IPS-NIHi7 (cell line): ENCODE measurements around the gene ITM2B.
A peak's percentile ranks its signal among the peaks of the same experiment; 100 is the strongest.

Source experiments
- DNase-seq: peaks from one replicate; pipeline ENCODE4 v3.0.0; 2012; ENCODE audit warnings: mixed read lengths; ENCODE audit errors: extremely low spot score

Gene ITM2B

DNA sequence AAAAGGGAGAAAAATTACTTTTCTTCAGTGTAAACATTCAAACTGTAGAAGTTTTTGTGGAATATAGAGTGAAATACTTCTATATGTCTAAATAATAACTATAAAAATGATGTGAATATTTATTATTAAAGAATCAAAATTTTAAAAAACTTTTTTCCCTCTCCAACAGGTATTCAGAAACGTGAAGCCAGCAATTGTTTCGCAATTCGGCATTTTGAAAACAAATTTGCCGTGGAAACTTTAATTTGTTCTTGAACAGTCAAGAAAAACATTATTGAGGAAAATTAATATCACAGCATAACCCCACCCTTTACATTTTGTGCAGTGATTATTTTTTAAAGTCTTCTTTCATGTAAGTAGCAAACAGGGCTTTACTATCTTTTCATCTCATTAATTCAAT lies 28.0 kb downstream of the ITM2B start:
- DNase-seq: no peak

GRCh38 chr13:48263196-48263595 lies 30.2 kb downstream of the ITM2B start:
- DNase-seq: no peak

DNA sequence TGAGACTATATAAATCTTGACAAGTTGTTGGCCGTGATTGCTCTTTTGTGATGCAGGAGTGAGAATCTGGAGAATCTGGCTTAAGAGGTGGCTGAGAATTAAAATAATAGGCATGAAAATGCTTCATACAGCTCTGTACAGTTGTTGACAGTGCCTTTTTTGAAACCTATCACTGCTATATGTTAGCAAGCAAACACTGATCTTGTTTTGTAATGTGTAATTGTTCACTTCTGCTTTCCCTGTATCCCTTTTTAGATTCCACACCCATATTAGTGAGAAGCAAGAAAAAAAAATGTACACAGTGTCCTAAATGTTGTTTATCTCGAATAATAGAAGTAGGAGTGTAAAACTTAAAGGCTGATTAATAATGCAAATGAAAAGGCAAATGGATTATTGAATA lies 31.1 kb downstream of the ITM2B start:
- DNase-seq: no peak

DNA sequence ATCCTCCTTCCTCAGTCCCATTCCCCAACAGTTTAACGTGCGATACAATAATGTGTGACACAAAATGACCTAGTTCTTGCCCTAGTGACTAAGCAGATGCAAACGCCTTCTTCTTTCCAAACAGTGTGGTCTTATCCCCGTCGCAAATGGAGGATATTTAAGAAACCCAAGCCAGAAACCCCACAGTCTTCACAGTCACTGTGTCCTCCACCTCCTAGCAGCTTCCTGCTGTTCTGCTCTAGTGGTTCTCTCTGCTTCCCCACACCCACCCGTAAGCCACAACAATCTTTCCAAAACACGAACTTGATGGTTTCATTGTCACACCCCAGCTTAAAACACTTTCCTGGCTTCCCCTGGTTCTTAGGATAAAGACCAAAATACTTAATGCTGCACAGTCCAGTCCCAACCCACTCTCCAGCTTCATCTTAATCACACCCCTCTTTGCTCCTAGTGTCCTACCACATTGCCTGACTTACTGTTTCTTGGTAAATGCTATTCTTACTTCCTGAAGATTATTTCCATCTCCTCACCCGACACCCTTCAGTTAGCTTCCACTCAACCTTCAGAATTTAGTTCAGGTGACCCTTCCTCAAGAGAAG lies 32.3 kb downstream of the ITM2B start:
- DNase-seq: no peak

DNA sequence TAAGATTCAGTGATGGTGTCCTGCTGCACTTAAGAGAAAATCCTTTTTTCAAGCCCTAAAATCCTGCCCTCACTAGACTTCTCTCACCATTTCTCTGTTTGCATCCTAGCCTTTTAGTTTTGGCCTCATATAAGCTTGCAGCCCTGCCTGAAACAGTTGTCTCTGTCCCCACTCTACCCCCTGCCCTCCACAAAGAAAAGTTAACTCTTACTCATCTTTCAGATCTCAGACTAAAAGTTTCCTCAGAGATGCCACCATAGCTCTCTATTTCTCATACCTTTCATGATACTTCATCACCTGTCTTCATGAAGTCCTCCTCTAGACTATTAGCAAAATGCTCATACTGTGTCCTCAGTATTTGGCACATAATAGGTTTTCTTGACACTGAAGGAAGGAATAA lies 33.1 kb downstream of the ITM2B start:
- no peak for DNase-seq

GRCh38 chr13:48266701-48267639 lies 34.0 kb downstream of the ITM2B start:
- DNase-seq: no peak

GRCh38 chr13:48268019-48268418 lies 35.0 kb downstream of the ITM2B start:
- no peak for DNase-seq

DNA sequence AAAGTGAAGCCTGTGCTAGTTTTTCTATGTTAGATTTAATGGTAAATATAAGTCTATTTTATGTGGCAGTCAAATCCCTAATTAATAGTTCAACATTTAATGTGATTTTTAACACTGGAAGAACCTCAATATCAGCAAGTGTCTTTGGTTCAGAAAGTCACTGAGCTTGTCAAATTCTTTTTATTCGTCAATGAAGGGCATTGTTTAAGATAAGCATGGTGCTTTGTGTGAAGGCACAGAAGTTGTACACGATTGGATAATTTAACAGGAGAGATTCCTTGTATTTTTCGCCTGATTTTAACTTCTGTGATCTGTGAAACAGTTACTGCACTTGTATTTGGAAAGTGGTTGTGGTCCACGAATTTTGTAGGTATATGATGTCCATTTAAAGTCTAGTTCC lies 40.3 kb downstream of the ITM2B start:
- no peak for DNase-seq

GRCh38 chr13:48275507-48275906 lies 42.5 kb downstream of the ITM2B start:
- no peak for DNase-seq

DNA sequence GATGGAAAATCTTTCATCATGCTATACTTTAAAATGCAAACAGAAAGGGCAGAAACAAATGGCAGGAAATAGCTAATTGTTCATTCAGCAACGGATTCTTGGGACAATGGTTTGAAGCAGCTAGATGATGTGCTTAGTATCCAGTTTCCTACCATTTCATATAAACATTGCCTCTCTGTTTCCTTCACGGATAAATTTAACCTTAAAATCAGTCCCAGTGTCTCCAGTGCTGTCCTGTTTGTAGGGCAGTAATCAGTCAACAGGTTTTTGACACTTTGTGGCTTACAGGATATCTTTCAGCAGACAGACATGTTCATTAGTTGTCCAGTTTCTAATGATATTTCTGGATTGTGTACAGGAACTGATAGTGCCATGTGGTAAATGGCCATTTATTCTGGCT lies 45.8 kb downstream of the ITM2B start:
- DNase-seq: no peak

- DNase-seq: no peak
Measured at GRCh38 chr13:48281556-48281955, 48.5 kb downstream of the ITM2B start.

GRCh38 chr13:48291730-48292129 lies 58.7 kb downstream of the ITM2B start:
- DNase-seq: no peak

DNA sequence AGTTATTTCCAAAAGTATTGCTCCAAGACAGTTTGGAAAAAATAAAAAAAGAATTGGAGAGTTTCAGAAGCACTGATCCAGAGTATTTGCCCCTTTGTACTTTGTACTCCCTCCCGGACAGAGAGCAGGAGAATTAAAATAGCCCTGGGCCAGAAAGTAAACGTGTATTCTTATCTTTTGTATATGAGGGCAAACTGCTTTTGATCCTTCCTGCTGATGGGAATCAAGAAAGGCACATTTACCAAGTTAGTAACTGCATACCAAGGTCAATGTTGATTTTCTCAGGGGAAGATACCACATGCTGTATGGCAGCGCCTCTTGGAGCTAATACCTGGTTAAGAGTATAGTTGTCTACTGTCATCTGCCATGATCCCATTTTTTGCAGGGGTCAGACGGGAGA lies 59.6 kb downstream of the ITM2B start:
- no peak for DNase-seq

DNA sequence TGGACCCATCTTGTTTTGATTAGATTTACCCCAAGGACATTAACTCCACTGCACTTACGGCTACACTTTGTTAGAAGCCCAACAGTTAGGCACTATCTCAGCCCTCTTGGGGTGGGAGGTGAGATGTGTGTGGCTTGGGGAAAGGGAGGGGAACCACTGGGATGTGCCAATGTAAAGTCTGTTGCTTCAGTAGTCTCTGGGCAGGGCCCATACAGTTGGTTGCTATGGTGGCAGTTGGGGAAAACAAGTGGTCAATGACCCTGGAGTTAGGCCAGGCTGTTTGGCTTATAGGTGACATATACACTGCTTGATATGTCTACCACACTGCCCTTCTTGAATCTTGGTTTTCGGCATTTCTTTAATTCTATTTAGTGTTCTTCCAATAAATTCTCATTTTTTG lies 61.6 kb downstream of the ITM2B start:
- no peak for DNase-seq

- no peak for DNase-seq
Measured at GRCh38 chr13:48295271-48295670, 62.3 kb downstream of the ITM2B start.

DNA sequence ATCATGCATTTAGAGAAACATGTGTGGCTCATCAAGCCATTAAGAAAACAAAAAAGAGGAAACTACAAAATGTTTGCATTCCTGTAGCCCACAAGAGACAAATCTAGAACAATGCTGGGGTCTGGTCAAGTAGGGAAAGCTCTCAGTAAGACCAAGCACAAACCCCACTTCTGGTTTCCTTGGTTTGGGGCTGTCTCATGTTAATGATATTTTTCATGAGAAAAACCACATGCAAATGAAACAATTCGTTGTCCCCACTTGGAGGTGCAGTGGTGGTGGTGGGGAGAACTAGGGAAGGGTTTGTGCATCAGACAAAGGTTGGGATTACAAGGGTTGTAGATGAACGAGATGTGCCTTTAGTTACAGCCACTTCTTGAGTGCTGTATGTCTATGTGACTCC lies 63.5 kb downstream of the ITM2B start:
- no peak for DNase-seq

GRCh38 chr13:48297131-48297786 lies 64.3 kb downstream of the ITM2B start:
- DNase-seq: no peak

DNA sequence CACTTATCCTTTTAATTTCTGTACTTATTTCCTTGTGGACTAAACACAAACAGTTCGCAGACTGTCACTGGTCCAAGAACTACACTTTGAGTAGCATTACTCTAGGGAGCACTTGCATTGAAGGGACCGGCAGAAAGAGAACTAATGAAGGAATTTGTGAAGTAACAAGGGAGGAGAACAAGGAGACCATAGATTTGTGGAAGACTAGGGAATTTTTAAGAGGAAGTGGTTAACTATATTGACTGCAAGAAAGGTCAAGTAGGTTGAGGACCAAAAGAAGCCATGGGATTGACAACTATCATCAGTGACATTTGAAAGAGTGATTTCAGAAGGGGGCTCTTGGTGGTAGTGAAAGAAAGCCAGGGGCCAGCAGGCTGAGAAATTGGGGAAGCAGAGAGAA lies 66.6 kb downstream of the ITM2B start:
- no peak for DNase-seq

DNA sequence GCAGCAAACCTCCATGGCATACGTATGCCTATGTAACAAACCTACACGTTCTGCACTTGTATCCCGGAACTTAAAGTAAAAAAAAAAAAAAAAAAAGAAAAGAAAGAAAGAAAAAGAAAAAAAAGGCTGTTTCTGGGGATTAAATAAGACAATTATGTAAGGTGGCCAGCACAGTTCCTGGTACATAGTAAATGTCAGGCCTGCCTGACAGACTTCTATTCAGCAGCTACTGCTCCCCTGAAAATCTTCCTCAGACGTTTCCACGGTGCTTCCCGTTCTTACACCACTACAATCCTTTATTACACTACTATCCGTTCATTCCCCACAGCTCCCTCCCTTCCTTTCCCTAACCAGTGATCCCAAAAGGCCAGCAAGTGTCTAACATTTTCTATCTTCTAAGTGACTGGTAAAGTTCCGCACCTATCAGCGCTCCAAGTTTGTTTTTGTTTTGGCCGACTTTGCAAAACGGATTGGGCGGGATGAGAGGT lies 69.9 kb downstream of the ITM2B start:
- DNase-seq: no peak

DNA sequence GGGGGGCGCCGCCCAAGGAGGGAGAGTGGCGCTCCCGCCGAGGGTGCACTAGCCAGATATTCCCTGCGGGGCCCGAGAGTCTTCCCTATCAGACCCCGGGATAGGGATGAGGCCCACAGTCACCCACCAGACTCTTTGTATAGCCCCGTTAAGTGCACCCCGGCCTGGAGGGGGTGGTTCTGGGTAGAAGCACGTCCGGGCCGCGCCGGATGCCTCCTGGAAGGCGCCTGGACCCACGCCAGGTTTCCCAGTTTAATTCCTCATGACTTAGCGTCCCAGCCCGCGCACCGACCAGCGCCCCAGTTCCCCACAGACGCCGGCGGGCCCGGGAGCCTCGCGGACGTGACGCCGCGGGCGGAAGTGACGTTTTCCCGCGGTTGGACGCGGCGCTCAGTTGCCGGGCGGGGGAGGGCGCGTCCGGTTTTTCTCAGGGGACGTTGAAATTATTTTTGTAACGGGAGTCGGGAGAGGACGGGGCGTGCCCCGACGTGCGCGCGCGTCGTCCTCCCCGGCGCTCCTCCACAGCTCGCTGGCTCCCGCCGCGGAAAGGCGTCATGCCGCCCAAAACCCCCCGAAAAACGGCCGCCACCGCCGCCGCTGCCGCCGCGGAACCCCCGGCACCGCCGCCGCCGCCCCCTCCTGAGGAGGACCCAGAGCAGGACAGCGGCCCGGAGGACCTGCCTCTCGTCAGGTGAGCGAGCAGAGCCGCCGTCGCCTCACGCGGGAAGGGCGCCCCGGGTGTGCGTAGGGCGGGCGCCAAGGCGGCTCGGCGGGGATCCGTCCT lies 70.5 kb downstream of the ITM2B start, which contains the start of gene RB1:
Gene RB1 (plus strand): TSS at position 393 of the 784 bp plus-strand sequence. CDS start 162 bp downstream, at position 555.
- DNase-seq: peak; percentile 88

DNA sequence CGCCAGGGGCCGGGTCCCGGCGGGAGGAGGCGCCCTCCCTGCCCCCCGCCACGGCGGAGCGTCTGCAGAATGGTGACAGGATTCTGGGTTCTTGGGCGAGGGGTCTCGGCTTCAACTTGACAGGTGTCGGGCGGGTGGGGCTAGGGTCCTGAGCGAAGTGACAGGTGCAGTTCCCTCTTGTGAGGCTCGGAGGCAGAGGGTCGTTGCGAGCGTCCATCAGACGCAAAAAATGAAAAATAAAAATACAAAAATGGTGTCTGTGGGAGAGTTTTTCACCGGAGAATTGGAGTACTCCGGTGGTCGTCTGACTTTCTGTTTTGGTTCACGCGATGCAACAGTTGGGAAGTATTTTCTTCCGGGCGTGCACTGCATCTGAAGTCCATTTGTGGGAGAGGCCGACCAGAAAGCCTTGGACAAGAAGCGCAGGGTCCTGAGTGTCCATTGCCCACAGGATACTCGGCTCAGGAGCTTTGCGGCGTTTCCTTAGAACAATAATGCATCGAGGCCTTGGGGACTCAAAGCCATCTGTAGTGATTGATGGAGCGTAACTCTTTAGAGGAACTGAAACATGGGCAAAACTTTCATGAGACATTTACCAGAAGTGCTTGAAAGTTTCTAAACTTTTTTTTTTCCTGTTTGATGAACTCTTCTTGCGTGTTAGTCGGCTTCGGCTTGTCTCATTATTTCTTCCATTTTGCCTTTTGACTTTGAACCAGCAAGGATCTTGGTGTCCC lies 71.3 kb downstream of the ITM2B start:
- no peak for DNase-seq
